Thyroid gland (tissue), 4 donors: Measurements from ENCODE around the gene SPTBN2.

Source experiments
- POLR2A ChIP-seq, 2 donors: fragments of 450-650 bp; IDR thresholded peaks; one replicate each; pipeline ENCODE4 v1.6.1; 2017; ENCODE audit warnings: antibody characterized with exemption in 2 of 2, mild to moderate bottlenecking in 2 of 2, moderate library complexity in 1 of 2
- TF ChIP-seq, protein P1 (sequence below), 6 experiments: fragments of 200-600 bp in 3 of 6; fragments of 450-650 bp in 3 of 6; sonication (generic) in 3 of 6; IDR thresholded peaks; one replicate each; pipeline ENCODE4 v1.5.1; 2016 to 2019; ENCODE audit warnings: antibody characterized with exemption in 6 of 6, mild to moderate bottlenecking in 2 of 6, inconsistent platforms in 1 of 6, moderate library complexity in 1 of 6

DNA sequence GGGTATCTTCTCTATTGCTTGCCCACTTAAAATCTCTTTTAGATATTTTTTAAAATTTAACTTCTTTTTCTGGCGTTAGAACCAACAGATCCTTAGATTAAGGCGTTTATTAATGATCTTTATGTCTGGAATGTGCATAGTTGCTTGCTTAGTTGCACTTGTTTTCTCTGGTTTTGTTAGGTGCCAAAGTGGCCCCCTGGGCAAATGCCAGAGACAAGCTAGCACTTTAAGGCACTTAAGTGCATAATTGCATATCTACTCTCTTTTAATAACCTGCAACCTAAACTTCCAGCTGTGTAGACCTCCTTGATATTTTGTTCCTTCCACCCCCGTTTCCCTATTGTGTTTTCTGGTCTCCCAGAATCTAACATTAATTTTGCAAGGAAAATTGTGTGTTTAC lies 87.2 kb downstream of the SPTBN2 start:
- TF ChIP-seq, protein P1, sequence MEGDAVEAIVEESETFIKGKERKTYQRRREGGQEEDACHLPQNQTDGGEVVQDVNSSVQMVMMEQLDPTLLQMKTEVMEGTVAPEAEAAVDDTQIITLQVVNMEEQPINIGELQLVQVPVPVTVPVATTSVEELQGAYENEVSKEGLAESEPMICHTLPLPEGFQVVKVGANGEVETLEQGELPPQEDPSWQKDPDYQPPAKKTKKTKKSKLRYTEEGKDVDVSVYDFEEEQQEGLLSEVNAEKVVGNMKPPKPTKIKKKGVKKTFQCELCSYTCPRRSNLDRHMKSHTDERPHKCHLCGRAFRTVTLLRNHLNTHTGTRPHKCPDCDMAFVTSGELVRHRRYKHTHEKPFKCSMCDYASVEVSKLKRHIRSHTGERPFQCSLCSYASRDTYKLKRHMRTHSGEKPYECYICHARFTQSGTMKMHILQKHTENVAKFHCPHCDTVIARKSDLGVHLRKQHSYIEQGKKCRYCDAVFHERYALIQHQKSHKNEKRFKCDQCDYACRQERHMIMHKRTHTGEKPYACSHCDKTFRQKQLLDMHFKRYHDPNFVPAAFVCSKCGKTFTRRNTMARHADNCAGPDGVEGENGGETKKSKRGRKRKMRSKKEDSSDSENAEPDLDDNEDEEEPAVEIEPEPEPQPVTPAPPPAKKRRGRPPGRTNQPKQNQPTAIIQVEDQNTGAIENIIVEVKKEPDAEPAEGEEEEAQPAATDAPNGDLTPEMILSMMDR (IDR thresholded peaks at IDR 0.05), result no peak
- no peak for TF ChIP-seq POLR2A (IDR thresholded peaks at IDR 0.05)
